ENCODE measurements around the gene KCNQ1OT1. TPM values are rescaled to one million over a fixed set of nuclear protein-coding genes. Genes with fewer than 3 reads are reported as not detected.

KCNQ1OT1 gene
- total RNA-seq, 2 donors from 2014 or later, result 0.77 to 1.5 TPM

- no peaks in the 10 kb centered on the region for H3K27me3 ChIP-seq
- no peak overlapping the region for H3K27ac ChIP-seq
- H3K4me3 ChIP-seq, result no peak overlapping the region
- no peaks in the 10 kb centered on the region for H3K4me1 ChIP-seq
- H3K9ac ChIP-seq (ENCODE audit: low read depth in 2 of 2, low read length in 2 of 2), result no peak overlapping the region
- DNase-seq, result no peak
- intact Hi-C loops (cut with DNase I), result no loop called here
- TF ChIP-seq CTCF (IDR thresholded peaks at IDR 0.05), result no peak
- no peaks in the 10 kb centered on the region for H3K9me3 ChIP-seq
- H3K36me3 ChIP-seq, result no peaks in the 10 kb centered on the region
These were observed 46.8 kb upstream of the KCNQ1OT1 start for GRCh38 chr11:2746401-2747247.

- Histone ChIP-seq H3K4me3 (no peak overlapping the region), H3K4me1 (no peaks in the 10 kb centered on the region), H3K27ac (no peak overlapping the region), H3K9ac (ENCODE audit: low read depth in 2 of 2, low read length in 2 of 2) (no peak overlapping the region), H3K27me3 (no peaks in the 10 kb centered on the region), H3K9me3 (no peaks in the 10 kb centered on the region), H3K36me3 (no peaks in the 10 kb centered on the region)
- TF ChIP-seq CTCF (IDR thresholded peaks at IDR 0.05), result no peak
- intact Hi-C loops (cut with DNase I), result no loop called here
- no peak for DNase-seq
These were observed 45.7 kb upstream of the KCNQ1OT1 start for GRCh38 chr11:2745511-2745910.

GRCh38 chr11:2744166-2744565 is 44.4 kb upstream of the KCNQ1OT1 start:
- H3K4me1 ChIP-seq, result no peaks in the 10 kb centered on the region
- no peak overlapping the region for H3K4me3 ChIP-seq
- no peaks in the 10 kb centered on the region for H3K36me3 ChIP-seq
- TF ChIP-seq CTCF (IDR thresholded peaks at IDR 0.05), result no peak
- H3K27ac ChIP-seq, result no peak overlapping the region
- no peak overlapping the region for H3K9ac ChIP-seq (ENCODE audit: low read depth in 2 of 2, low read length in 2 of 2)
- H3K9me3 ChIP-seq, result no peaks in the 10 kb centered on the region
- intact Hi-C loops (cut with DNase I), result no loop called here
- DNase-seq, result no peak
- no peaks in the 10 kb centered on the region for H3K27me3 ChIP-seq

GRCh38 chr11:2743427-2744110 is 43.8 kb upstream of the KCNQ1OT1 start:
- Histone ChIP-seq H3K36me3 (no peaks in the 10 kb centered on the region), H3K27me3 (no peaks in the 10 kb centered on the region), H3K4me3 (no peak overlapping the region), H3K27ac (no peak overlapping the region), H3K4me1 (no peaks in the 10 kb centered on the region), H3K9ac (ENCODE audit: low read depth in 2 of 2, low read length in 2 of 2) (no peak overlapping the region), H3K9me3 (no peaks in the 10 kb centered on the region)
- DNase-seq, result no peak
- intact Hi-C loops (cut with DNase I), result no loop called here
- TF ChIP-seq CTCF (IDR thresholded peaks at IDR 0.05), result no peak

- Histone ChIP-seq H3K9ac (ENCODE audit: low read depth in 2 of 2, low read length in 2 of 2) (no peak overlapping the region), H3K4me3 (no peak overlapping the region), H3K4me1 (peaks cover 6% of the 10 kb centered on the region), H3K9me3 (no peaks in the 10 kb centered on the region), H3K27ac (no peak overlapping the region), H3K36me3 (no peaks in the 10 kb centered on the region), H3K27me3 (no peaks in the 10 kb centered on the region)
- intact Hi-C loops (cut with DNase I), result no loop called here
- DNase-seq, result no peak
- TF ChIP-seq CTCF (IDR thresholded peaks at IDR 0.05), result no peak
These were observed 43.0 kb upstream of the KCNQ1OT1 start for GRCh38 chr11:2742611-2743426.

Measured in colonic mucosa (tissue), 4 donors.